SK-N-SH treated with all-trans-retinoic acid at 6 μM for 48 hours (cell line): ENCODE measurements around the gene MIB2.

ENCODE experiments used
- ARNTL ChIP-seq: fragments of 450-650 bp; formaldehyde crosslinking; IDR thresholded peaks from 2 replicates; pipeline ENCODE4 v1.5.0; 2020; ENCODE audit warnings: low read depth, mild to moderate bottlenecking, moderate library complexity, borderline replicate concordance
- CREB5 ChIP-seq: fragments of 250-450 bp; sonication (Bioruptor Pico); IDR thresholded peaks from 2 replicates; pipeline ENCODE4 v1.5.1; 2020; ENCODE audit warnings: low read depth, mild to moderate bottlenecking, moderate library complexity
- CSDC2 ChIP-seq: fragments of 250-450 bp; sonication (Bioruptor Pico); IDR thresholded peaks from 2 replicates; pipeline ENCODE4 v1.5.0; 2020; ENCODE audit warnings: mild to moderate bottlenecking, moderate library complexity
- ESRRG ChIP-seq: fragments of 250-450 bp; sonication (Bioruptor Pico); IDR thresholded peaks from 2 replicates; pipeline ENCODE4 v1.6.1; 2021; ENCODE audit warnings: mild to moderate bottlenecking
- ISL1 ChIP-seq: fragments of 250-450 bp; sonication (Bioruptor Pico); IDR thresholded peaks from 2 replicates; pipeline ENCODE4 v2.1.2; 2022; ENCODE audit warnings: mild to moderate bottlenecking, moderate library complexity
- OSR1 ChIP-seq: fragments of 250-450 bp; sonication (Bioruptor Pico); IDR thresholded peaks from 2 replicates; pipeline ENCODE4 v1.8.0; 2022; ENCODE audit warnings: moderate library complexity, mild to moderate bottlenecking, inconsistent platforms
- PATZ1 ChIP-seq: fragments of 250-450 bp; sonication (Bioruptor Pico); IDR thresholded peaks from 2 replicates; pipeline ENCODE4 v1.8.0; 2020; ENCODE audit warnings: mild to moderate bottlenecking, moderate library complexity, borderline replicate concordance
- RARB ChIP-seq: fragments of 250-450 bp; sonication (Bioruptor Pico); IDR thresholded peaks from 2 replicates; pipeline ENCODE4 v1.8.0; 2021; ENCODE audit warnings: mild to moderate bottlenecking, moderate library complexity
- SNAI2 ChIP-seq: fragments of 250-450 bp; sonication (Bioruptor Pico); IDR thresholded peaks from 2 replicates; pipeline ENCODE4 v1.5.0; 2020; ENCODE audit warnings: mild to moderate bottlenecking, moderate library complexity
- TSHZ2 ChIP-seq: fragments of 250-450 bp; sonication (Bioruptor Pico); IDR thresholded peaks from 2 replicates; pipeline ENCODE4 v1.5.0; 2020; ENCODE audit warnings: mild to moderate bottlenecking, moderate library complexity
- ZFP3 ChIP-seq: fragments of 250-450 bp; sonication (Bioruptor Pico); IDR thresholded peaks from 2 replicates; pipeline ENCODE4 v1.5.0; 2020; ENCODE audit warnings: mild to moderate bottlenecking, moderate library complexity
- ZNF70 ChIP-seq: fragments of 450-650 bp; formaldehyde crosslinking; IDR thresholded peaks from 2 replicates; pipeline ENCODE4 v1.5.0; 2020; ENCODE audit warnings: mild to moderate bottlenecking, moderate library complexity
- TF ChIP-seq, protein P1 (sequence below): fragments of 250-450 bp; sonication (Bioruptor Pico); IDR thresholded peaks from 2 replicates; pipeline ENCODE4 v1.8.0; 2021; ENCODE audit warnings: low read depth, mild to moderate bottlenecking, moderate library complexity, borderline replicate concordance

- TF ChIP-seq SNAI2 (no peak), TSHZ2 (CRISPR knock-in tag) (no peak), ZFP3 (CRISPR knock-in tag) (no peak), PATZ1 (CRISPR knock-in tag) (no peak), ISL1 (CRISPR knock-in tag) (no peak), RARB (CRISPR knock-in tag) (no peak), ZNF70 (no peak), ESRRG (CRISPR knock-in tag) (no peak), CSDC2 (no peak), CREB5 (no peak), OSR1 (CRISPR knock-in tag) (no peak), ARNTL (CRISPR knock-in tag) (no peak)
- TF ChIP-seq, protein P1, sequence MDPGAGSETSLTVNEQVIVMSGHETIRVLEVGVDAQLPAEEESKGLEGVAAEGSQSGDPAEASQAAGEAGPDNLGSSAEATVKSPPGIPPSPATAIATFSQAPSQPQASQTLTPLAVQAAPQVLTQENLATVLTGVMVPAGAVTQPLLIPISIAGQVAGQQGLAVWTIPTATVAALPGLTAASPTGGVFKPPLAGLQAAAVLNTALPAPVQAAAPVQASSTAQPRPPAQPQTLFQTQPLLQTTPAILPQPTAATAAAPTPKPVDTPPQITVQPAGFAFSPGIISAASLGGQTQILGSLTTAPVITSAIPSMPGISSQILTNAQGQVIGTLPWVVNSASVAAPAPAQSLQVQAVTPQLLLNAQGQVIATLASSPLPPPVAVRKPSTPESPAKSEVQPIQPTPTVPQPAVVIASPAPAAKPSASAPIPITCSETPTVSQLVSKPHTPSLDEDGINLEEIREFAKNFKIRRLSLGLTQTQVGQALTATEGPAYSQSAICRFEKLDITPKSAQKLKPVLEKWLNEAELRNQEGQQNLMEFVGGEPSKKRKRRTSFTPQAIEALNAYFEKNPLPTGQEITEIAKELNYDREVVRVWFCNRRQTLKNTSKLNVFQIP (CRISPR knock-in tag), result no peak
Observed at GRCh38 chr1:1597275-1597930, 17.9 kb upstream of the MIB2 start.
